ENCODE results near the gene MEGF11.

Gene MEGF11

GRCh38 chr15:65910341-65910740, 343.2 kb downstream of the MEGF11 start:
- no peak for TF ChIP-seq CTCF (IDR thresholded peaks at IDR 0.05; ENCODE audit: insufficient read depth, missing control alignments)
- DNase-seq (ENCODE audit: insufficient read length, low spot score) (no peak), FAIRE-seq (no peak)

- no peak for TF ChIP-seq CTCF (IDR thresholded peaks at IDR 0.05; ENCODE audit: insufficient read depth, missing control alignments)
- DNase-seq (ENCODE audit: insufficient read length, low spot score), result no peak
- FAIRE-seq, result no peak
Observed at GRCh38 chr15:65909831-65910230, 343.7 kb downstream of the MEGF11 start.

- no peak for TF ChIP-seq CTCF (IDR thresholded peaks at IDR 0.05; ENCODE audit: insufficient read depth, missing control alignments)
- no peak for FAIRE-seq
Observed at GRCh38 chr15:65908876-65909275, 344.7 kb downstream of the MEGF11 start.

GRCh38 chr15:65907661-65908060, 345.9 kb downstream of the MEGF11 start:
- TF ChIP-seq CTCF (IDR thresholded peaks at IDR 0.05; ENCODE audit: insufficient read depth, missing control alignments), result no peak
- FAIRE-seq (no peak), DNase-seq (ENCODE audit: insufficient read length, low spot score) (no peak)

More at GRCh38 chr15:65908876-65909275, 344.7 kb downstream of the MEGF11 start:
- DNase-seq (ENCODE audit: insufficient read length, low spot score), result no peak

GRCh38 chr15:65906396-65906795, 347.2 kb downstream of the MEGF11 start:
- DNase-seq (ENCODE audit: insufficient read length, low spot score) (no peak), FAIRE-seq (no peak)
- TF ChIP-seq CTCF (IDR thresholded peaks at IDR 0.05; ENCODE audit: insufficient read depth, missing control alignments), result no peak

- FAIRE-seq (no peak), DNase-seq (ENCODE audit: insufficient read length, low spot score) (no peak)
- no peak for TF ChIP-seq CTCF (IDR thresholded peaks at IDR 0.05; ENCODE audit: insufficient read depth, missing control alignments)
Observed at GRCh38 chr15:65904301-65904700, 349.2 kb downstream of the MEGF11 start.

GRCh38 chr15:65903296-65904073, 350.1 kb downstream of the MEGF11 start:
- TF ChIP-seq CTCF (IDR thresholded peaks at IDR 0.05; ENCODE audit: insufficient read depth, missing control alignments), result no peak
- DNase-seq (ENCODE audit: insufficient read length, low spot score) (no peak), FAIRE-seq (no peak)

Data from D721Med (cell line).